Measurements from ENCODE around the gene MOB1B. TPM values are rescaled to one million over a fixed set of nuclear protein-coding genes. Genes with fewer than 3 reads are reported as not detected.
A peak's percentile ranks its signal among the peaks of the same experiment; 100 is the strongest.
"Not testable (repeated sequence)": the region's sequence is repeated elsewhere in the genome, so short reads cannot be mapped to it uniquely, and the experiment has no call there.

Gene MOB1B
- total and polyA plus RNA-seq, 4 donors, result 5.9 to 29.8 (median 16.3) TPM

GRCh38 chr4:70877556-70877955 lies 24.6 kb upstream of the MOB1B start:
- intact Hi-C loops (cut with DNase I), result no loop called here
- 75 to 79% methylated on average over 3 of the region's 3 CpGs for WGBS, 2 donors
- ATAC-seq (ENCODE audit: low FRiP score), result no peak
- Histone ChIP-seq H3K27ac (ENCODE audit: low read depth in 1 of 2, low read length in 2 of 2) (no peak overlapping the region), H3K27me3 (ENCODE audit: control insufficient read depth in 1 of 2, insufficient read depth in 2 of 2, low read length in 1 of 2) (no peaks in the 10 kb centered on the region), H3K4me3 (ENCODE audit: low read length in 2 of 2) (no peak overlapping the region), H3K4me1 (ENCODE audit: control insufficient read depth in 1 of 2, insufficient read depth in 2 of 2, low read length in 2 of 2) (no peaks in the 10 kb centered on the region), H3K36me3 (ENCODE audit: control insufficient read depth in 1 of 2, insufficient read depth in 2 of 2, low read length in 1 of 2) (no peaks in the 10 kb centered on the region), H3K9me3 (ENCODE audit: control insufficient read depth, low read length) (no peaks in the 10 kb centered on the region)
- DNase-seq, result no peak

DNA sequence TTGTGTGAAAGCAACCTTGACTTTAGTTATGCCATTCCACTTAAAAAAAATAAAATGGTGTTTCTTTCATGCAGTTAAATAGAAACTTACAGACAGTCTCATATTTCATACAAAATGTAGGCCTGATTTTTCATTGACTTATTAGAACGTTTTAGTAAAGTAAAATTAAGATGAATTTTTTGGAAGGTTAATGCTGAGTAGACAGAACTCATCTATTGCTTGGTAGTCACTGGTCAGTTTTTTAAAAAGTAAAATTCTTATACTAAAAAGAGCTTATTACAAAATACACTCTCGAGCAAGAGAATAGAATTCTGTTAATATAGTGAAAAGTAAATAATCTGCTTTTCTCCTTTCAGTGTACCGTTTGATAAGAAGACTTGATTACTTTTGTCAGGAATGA lies 21.4 kb upstream of the MOB1B start:
- no peak overlapping the region for H3K4me3 ChIP-seq (ENCODE audit: low read length in 2 of 2)
- no peaks in the 10 kb centered on the region for H3K4me1 ChIP-seq (ENCODE audit: control insufficient read depth in 1 of 2, insufficient read depth in 2 of 2, low read length in 2 of 2)
- no peaks in the 10 kb centered on the region for H3K27me3 ChIP-seq (ENCODE audit: control insufficient read depth in 1 of 2, insufficient read depth in 2 of 2, low read length in 1 of 2)
- no peak for ATAC-seq (ENCODE audit: low FRiP score)
- H3K9me3 ChIP-seq (ENCODE audit: control insufficient read depth, low read length), result no peaks in the 10 kb centered on the region
- no peak overlapping the region for H3K27ac ChIP-seq (ENCODE audit: low read depth in 1 of 2, low read length in 2 of 2)
- DNase-seq, result no peak
- intact Hi-C loops (cut with DNase I), result no loop called here
- no peaks in the 10 kb centered on the region for H3K36me3 ChIP-seq (ENCODE audit: control insufficient read depth in 1 of 2, insufficient read depth in 2 of 2, low read length in 1 of 2)
- 60 to 70% methylated on average over 3 of the region's 3 CpGs for WGBS, 2 donors

GRCh38 chr4:70885174-70885573 lies 17.0 kb upstream of the MOB1B start:
- Histone ChIP-seq H3K9me3 (ENCODE audit: control insufficient read depth, low read length) (no peaks in the 10 kb centered on the region), H3K27me3 (ENCODE audit: control insufficient read depth in 1 of 2, insufficient read depth in 2 of 2, low read length in 1 of 2) (no peaks in the 10 kb centered on the region), H3K4me3 (ENCODE audit: low read length in 2 of 2) (no peak overlapping the region), H3K27ac (ENCODE audit: low read depth in 1 of 2, low read length in 2 of 2) (no peak overlapping the region), H3K4me1 (ENCODE audit: control insufficient read depth in 1 of 2, insufficient read depth in 2 of 2, low read length in 2 of 2) (no peaks in the 10 kb centered on the region), H3K36me3 (ENCODE audit: control insufficient read depth in 1 of 2, insufficient read depth in 2 of 2, low read length in 1 of 2) (no peaks in the 10 kb centered on the region)
- intact Hi-C loops (cut with DNase I), result no loop called here
- no peak for DNase-seq
- WGBS, 2 donors, result 61 to 67% methylated on average over 6 of the region's 6 CpGs
- no peak for ATAC-seq (ENCODE audit: low FRiP score)

- Histone ChIP-seq H3K4me3 (ENCODE audit: low read length in 2 of 2) (no peak overlapping the region), H3K27ac (ENCODE audit: low read depth in 1 of 2, low read length in 2 of 2) (no peak overlapping the region), H3K36me3 (ENCODE audit: control insufficient read depth in 1 of 2, insufficient read depth in 2 of 2, low read length in 1 of 2) (no peaks in the 10 kb centered on the region), H3K27me3 (ENCODE audit: control insufficient read depth in 1 of 2, insufficient read depth in 2 of 2, low read length in 1 of 2) (no peaks in the 10 kb centered on the region), H3K4me1 (ENCODE audit: control insufficient read depth in 1 of 2, insufficient read depth in 2 of 2, low read length in 2 of 2) (no peaks in the 10 kb centered on the region), H3K9me3 (ENCODE audit: control insufficient read depth, low read length) (no peaks in the 10 kb centered on the region)
- WGBS, 2 donors, result 86 to 90% methylated on average over 11 of the region's 11 CpGs
- intact Hi-C loops (cut with DNase I), result no loop called here
- DNase-seq (peak in 1 of 2 donors; percentile 77), ATAC-seq (ENCODE audit: low FRiP score) (no peak)
These were observed 9.9 kb upstream of the MOB1B start for GRCh38 chr4:70892086-70892769.

DNA sequence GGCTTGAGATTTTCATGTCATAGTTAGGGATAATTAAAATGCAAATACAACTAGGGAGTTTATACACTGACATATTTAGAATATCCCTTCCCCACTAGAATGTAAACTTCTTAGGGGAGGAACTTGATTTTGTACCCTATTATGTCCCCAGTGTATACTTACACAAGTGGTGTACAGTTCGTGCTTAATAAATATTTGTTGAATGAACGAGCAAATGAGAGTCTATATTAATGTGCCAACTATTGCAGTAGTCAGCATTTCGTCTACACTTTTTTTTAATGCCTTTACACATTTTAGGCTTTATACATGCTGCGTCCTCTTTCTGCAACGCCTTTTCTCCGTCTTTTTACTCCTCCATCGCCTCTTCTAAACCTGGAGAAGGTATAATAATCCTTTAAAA lies 8.4 kb upstream of the MOB1B start:
- no peaks in the 10 kb centered on the region for H3K4me1 ChIP-seq (ENCODE audit: control insufficient read depth in 1 of 2, insufficient read depth in 2 of 2, low read length in 2 of 2)
- intact Hi-C loops (cut with DNase I), result no loop called here

GRCh38 chr4:70895405-70895804 lies 6.8 kb upstream of the MOB1B start:
- Histone ChIP-seq H3K4me3 (ENCODE audit: low read length in 2 of 2) (no peak overlapping the region), H3K27me3 (ENCODE audit: control insufficient read depth in 1 of 2, insufficient read depth in 2 of 2, low read length in 1 of 2) (no peaks in the 10 kb centered on the region), H3K9me3 (ENCODE audit: control insufficient read depth, low read length) (no peaks in the 10 kb centered on the region), H3K4me1 (ENCODE audit: control insufficient read depth in 1 of 2, insufficient read depth in 2 of 2, low read length in 2 of 2) (no peaks in the 10 kb centered on the region), H3K27ac (ENCODE audit: low read depth in 1 of 2, low read length in 2 of 2) (no peak overlapping the region), H3K36me3 (ENCODE audit: control insufficient read depth in 1 of 2, insufficient read depth in 2 of 2, low read length in 1 of 2) (no peaks in the 10 kb centered on the region)
- 32 to 43% methylated on average over 2 of the region's 2 CpGs for WGBS, 2 donors
- ATAC-seq (ENCODE audit: low FRiP score) (no peak), DNase-seq (no peak)
- intact Hi-C loops (cut with DNase I), result no loop called here

More for the DNA sequence above, 8.4 kb upstream of the MOB1B start:
- DNase-seq (no peak), ATAC-seq (ENCODE audit: low FRiP score) (no peak)
- Histone ChIP-seq H3K36me3 (ENCODE audit: control insufficient read depth in 1 of 2, insufficient read depth in 2 of 2, low read length in 1 of 2) (no peaks in the 10 kb centered on the region), H3K27me3 (ENCODE audit: control insufficient read depth in 1 of 2, insufficient read depth in 2 of 2, low read length in 1 of 2) (no peaks in the 10 kb centered on the region), H3K9me3 (ENCODE audit: control insufficient read depth, low read length) (no peaks in the 10 kb centered on the region), H3K4me3 (ENCODE audit: low read length in 2 of 2) (no peak overlapping the region), H3K27ac (ENCODE audit: low read depth in 1 of 2, low read length in 2 of 2) (no peak overlapping the region)
- WGBS, 2 donors, result 77 to 78% methylated on average over 7 of the region's 7 CpGs

GRCh38 chr4:70895811-70896491 lies 6.2 kb upstream of the MOB1B start:
- Histone ChIP-seq H3K4me1 (ENCODE audit: control insufficient read depth in 1 of 2, insufficient read depth in 2 of 2, low read length in 2 of 2) (no peaks in the 10 kb centered on the region), H3K36me3 (ENCODE audit: control insufficient read depth in 1 of 2, insufficient read depth in 2 of 2, low read length in 1 of 2) (no peaks in the 10 kb centered on the region), H3K4me3 (ENCODE audit: low read length in 2 of 2) (no peak overlapping the region), H3K27ac (ENCODE audit: low read depth in 1 of 2, low read length in 2 of 2) (no peak overlapping the region), H3K27me3 (ENCODE audit: control insufficient read depth in 1 of 2, insufficient read depth in 2 of 2, low read length in 1 of 2) (no peaks in the 10 kb centered on the region), H3K9me3 (ENCODE audit: control insufficient read depth, low read length) (no peaks in the 10 kb centered on the region)
- 34 to 45% methylated on average over 5 of the region's 5 CpGs for WGBS, 2 donors
- intact Hi-C loops (cut with DNase I), result no loop called here
- no peak for DNase-seq
- ATAC-seq (ENCODE audit: low FRiP score), result no peak

- WGBS, 2 donors, result 92 to 97% methylated on average over 6 of the region's 6 CpGs
These were observed 3.6 kb upstream of the MOB1B start for GRCh38 chr4:70898581-70898980.

GRCh38 chr4:70901607-70901983 lies 574 bp upstream of the MOB1B start:
- intact Hi-C loops (cut with DNase I), result loop anchor here (5.0 to 10.0 kb wide), 3 partner anchors 53 to 91 kb away; partner anchors contain the start of gene DCK (in 2 of the 2)
- ATAC-seq (ENCODE audit: low FRiP score), result no peak

More at GRCh38 chr4:70898581-70898980, 3.6 kb upstream of the MOB1B start:
- H3K9me3 ChIP-seq (ENCODE audit: control insufficient read depth, low read length); H3K4me3 ChIP-seq (ENCODE audit: low read length in 2 of 2); intact Hi-C loops (cut with DNase I); DNase-seq; H3K4me1 ChIP-seq (ENCODE audit: control insufficient read depth in 1 of 2, insufficient read depth in 2 of 2, low read length in 2 of 2); H3K36me3 ChIP-seq (ENCODE audit: control insufficient read depth in 1 of 2, insufficient read depth in 2 of 2, low read length in 1 of 2); H3K27ac ChIP-seq (ENCODE audit: low read depth in 1 of 2, low read length in 2 of 2); ATAC-seq (ENCODE audit: low FRiP score); H3K27me3 ChIP-seq (ENCODE audit: control insufficient read depth in 1 of 2, insufficient read depth in 2 of 2, low read length in 1 of 2): not testable (repeated sequence)

More at GRCh38 chr4:70901607-70901983, 574 bp upstream of the MOB1B start:
- no peak for DNase-seq
- no peaks in the 10 kb centered on the region for H3K9me3 ChIP-seq (ENCODE audit: control insufficient read depth, low read length)
- peaks cover 0 to 3% of the 10 kb centered on the region in 2 donors for H3K36me3 ChIP-seq (ENCODE audit: control insufficient read depth in 1 of 2, insufficient read depth in 2 of 2, low read length in 1 of 2)
- peak overlapping the region; percentile 77 to 92 for H3K4me3 ChIP-seq (ENCODE audit: low read length in 2 of 2)
- no peaks in the 10 kb centered on the region for H3K27me3 ChIP-seq (ENCODE audit: control insufficient read depth in 1 of 2, insufficient read depth in 2 of 2, low read length in 1 of 2)
- H3K27ac ChIP-seq (ENCODE audit: low read depth in 1 of 2, low read length in 2 of 2), result peak overlapping the region in 1 of 2 donors; percentile 61
- no peaks in the 10 kb centered on the region for H3K4me1 ChIP-seq (ENCODE audit: control insufficient read depth in 1 of 2, insufficient read depth in 2 of 2, low read length in 2 of 2)
- 11 to 16% methylated on average over 8 of the region's 8 CpGs for WGBS, 2 donors

All from aorta (tissue), 5 donors.